Esophagus (tissue), 2 donors: ENCODE results near the gene ATP2A2. TPM values are rescaled to one million over a fixed set of nuclear protein-coding genes. Genes with fewer than 3 reads are reported as not detected.
"Not testable (repeated sequence)": the region's sequence is repeated elsewhere in the genome, so short reads cannot be mapped to it uniquely, and the experiment has no call there.

Experiments used
- H3K27ac ChIP-seq, 2 donors: one replicate each; pipeline ENCODE4 v1.5.1; 2013; ENCODE audit warnings: low read depth in 2 of 2, mild to moderate bottlenecking in 2 of 2, inconsistent platforms in 1 of 2, low read length in 1 of 2, moderate library complexity in 1 of 2
- H3K27me3 ChIP-seq, 2 donors: one replicate each; pipeline ENCODE4 v1.6.1; 2013; ENCODE audit warnings: low read length in 2 of 2, control low read depth in 1 of 2, mild to moderate bottlenecking in 1 of 2; ENCODE audit not compliant: insufficient read depth in 2 of 2, control insufficient read depth in 1 of 2
- H3K36me3 ChIP-seq, 2 donors: one replicate each; pipeline ENCODE4 v1.6.1; 2013; ENCODE audit warnings: low read length in 1 of 2; ENCODE audit not compliant: control insufficient read depth in 2 of 2, insufficient read depth in 2 of 2
- H3K4me1 ChIP-seq, 2 donors: one replicate each; pipeline ENCODE4 v1.6.1; 2013; ENCODE audit warnings: low read length in 1 of 2; ENCODE audit not compliant: control insufficient read depth in 2 of 2, insufficient read depth in 2 of 2
- H3K4me3 ChIP-seq, 2 donors: one replicate each; pipeline ENCODE4 v1.5.1; 2013; ENCODE audit warnings: low read length in 2 of 2, mild to moderate bottlenecking in 2 of 2, low read depth in 1 of 2, moderate library complexity in 1 of 2
- H3K9me3 ChIP-seq, 2 donors: one replicate each; pipeline ENCODE4 v1.6.1; 2013; ENCODE audit warnings: mild to moderate bottlenecking in 2 of 2, low read depth in 1 of 2, low read length in 1 of 2, moderate library complexity in 1 of 2; ENCODE audit not compliant: control insufficient read depth in 2 of 2, insufficient read depth in 1 of 2
- WGBS, 2 donors: extraction: QIAGEN DNeasy Blood & Tissue Kit; methylation state at CpG; one replicate each; pipeline ENCODE4 v1.1.7; 2013; 5-methylcytosine and 5-hydroxymethylcytosine counted together
- polyA plus RNA-seq, 2 donors: library from polyadenylated mRNA; stranded (reverse); fragments of 200-250 nt; gene quantifications; one replicate each; pipeline ENCODE4 v1.2.3, GENCODE V29; 2013
- donor health status: healthy with polysubstance abuse.
- donor health status: Bipolar disorder and iron deficiency.

ATP2A2 gene
- polyA plus RNA-seq, 2 donors, result 40.7 to 102 TPM

DNA sequence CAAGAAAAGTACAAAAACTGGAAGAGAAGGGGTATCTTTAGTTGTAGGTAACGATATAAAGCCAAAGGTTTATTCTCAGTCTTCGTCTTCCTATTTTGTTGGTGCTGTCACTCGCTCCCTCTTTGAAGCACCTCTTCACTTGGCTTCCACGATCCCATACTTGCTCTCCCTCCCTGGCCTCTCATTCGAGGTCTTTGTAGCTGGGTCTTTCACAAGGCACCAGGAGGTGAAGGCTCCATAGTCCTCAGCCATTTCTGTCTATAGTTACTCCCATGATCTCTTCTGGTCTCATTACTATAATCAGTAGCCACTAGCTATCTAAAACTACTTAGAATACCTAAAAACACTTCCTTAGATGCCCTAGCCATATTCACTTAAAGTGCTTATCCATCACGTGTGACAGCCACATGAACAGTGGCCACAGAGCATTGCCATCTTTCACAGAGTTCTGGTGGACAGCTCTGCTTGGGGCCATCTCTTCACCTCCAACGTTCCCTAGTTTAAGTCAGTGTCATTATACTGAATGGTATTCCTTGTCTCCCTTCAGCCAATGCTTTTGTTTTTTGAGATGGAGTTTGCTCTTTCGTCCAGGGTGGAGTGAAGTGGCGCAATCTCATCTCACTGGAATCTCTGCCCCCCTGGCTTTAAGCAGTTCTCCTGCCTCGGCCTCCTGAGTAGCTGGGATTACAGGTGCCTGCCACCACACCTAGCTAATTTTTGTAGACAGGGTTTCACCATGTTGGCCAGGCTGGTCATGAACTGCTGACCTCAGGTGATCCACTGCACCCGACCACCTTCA is 57.1 kb downstream of the ATP2A2 start:
- peaks cover 23 to 46% of the 10 kb centered on the region in 2 donors for H3K36me3 ChIP-seq
- H3K9me3 ChIP-seq, result no peaks in the 10 kb centered on the region
- H3K4me3 ChIP-seq, result no peak overlapping the region
- 88% methylated on average over 11 of the region's 11 CpGs for WGBS, 2 donors
- peak overlapping the region; percentile 76 for H3K27ac ChIP-seq
- peaks cover 0 to 17% of the 10 kb centered on the region in 2 donors for H3K4me1 ChIP-seq
- H3K27me3 ChIP-seq, result no peaks in the 10 kb centered on the region

DNA sequence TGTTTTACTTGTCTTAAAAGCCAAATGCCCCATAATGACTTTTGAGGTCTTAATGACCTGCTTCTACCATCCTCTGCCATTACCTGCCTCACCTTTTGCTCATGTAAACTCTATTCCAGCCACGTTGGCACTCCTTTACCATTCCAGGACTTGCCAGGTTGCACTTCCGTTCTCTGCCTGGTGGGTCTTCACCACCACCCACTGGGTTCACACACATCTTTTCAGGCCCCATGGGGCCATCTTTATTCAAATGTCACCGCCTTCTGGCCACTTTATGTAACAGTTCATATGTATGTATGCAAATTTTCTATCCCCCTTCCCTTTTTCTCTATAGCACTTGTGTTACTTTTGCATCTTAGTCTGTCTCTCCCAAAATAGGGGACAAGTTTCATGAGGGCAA is 57.7 kb downstream of the ATP2A2 start:
- Histone ChIP-seq H3K9me3 (no peaks in the 10 kb centered on the region), H3K4me3 (no peak overlapping the region), H3K4me1 (peaks cover 0 to 17% of the 10 kb centered on the region in 2 donors), H3K27ac (peak overlapping the region; percentile 76), H3K36me3 (peaks cover 27 to 46% of the 10 kb centered on the region in 2 donors), H3K27me3 (no peaks in the 10 kb centered on the region)
- WGBS, 2 donors, result 76 to 81% methylated on average over 3 of the region's 3 CpGs

DNA sequence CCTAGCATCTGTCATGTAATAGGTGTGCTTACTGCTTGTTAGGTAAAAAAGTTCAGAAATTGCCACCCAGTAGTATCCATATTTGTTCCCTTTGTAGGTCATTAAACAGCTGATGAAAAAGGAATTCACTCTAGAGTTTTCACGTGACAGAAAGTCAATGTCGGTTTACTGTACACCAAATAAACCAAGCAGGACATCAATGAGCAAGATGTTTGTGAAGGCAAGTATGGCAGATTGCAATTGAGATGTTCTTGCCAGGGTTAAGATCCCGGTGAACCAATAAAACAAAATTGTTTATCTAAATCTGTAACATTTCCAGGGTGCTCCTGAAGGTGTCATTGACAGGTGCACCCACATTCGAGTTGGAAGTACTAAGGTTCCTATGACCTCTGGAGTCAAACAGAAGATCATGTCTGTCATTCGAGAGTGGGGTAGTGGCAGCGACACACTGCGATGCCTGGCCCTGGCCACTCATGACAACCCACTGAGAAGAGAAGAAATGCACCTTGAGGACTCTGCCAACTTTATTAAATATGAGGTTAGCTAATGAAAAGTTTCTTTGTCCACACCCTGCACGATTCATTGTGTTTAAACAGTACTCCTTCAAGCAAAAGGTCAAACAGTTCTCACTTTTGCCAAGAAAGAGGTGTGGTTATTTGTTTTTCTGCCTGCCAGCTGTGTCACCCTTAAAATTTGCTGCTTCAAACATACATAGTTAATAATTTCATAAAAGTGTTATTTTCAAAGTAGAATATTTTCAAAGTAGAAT is 58.3 kb downstream of the ATP2A2 start:
- WGBS, 2 donors, result 41 to 47% methylated on average over 8 of the region's 8 CpGs
- Histone ChIP-seq H3K9me3 (no peaks in the 10 kb centered on the region), H3K27me3 (no peaks in the 10 kb centered on the region), H3K4me1 (peaks cover 0 to 19% of the 10 kb centered on the region in 2 donors), H3K36me3 (peaks cover 29 to 46% of the 10 kb centered on the region in 2 donors), H3K4me3 (no peak overlapping the region), H3K27ac (peak overlapping the region; percentile 76 to 92)

DNA sequence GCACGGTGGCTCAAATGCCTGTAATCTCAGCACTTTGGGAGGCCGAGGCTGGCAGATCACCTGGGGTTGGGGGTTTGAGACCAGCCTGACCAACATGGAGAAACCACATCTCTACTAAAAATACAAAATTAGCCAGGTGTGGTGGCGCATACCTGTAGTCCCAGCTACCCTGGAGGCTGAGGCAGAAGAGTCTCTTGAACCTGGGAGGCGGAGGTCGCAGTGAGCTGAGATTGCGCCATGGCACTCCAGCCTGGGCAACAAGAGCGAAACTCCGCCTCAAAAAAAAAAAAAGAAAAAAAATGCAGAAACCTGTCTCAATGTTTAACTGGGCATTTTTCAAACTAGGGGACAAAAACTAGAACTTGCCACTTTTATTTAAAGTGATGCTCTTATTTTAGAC is 59.2 kb downstream of the ATP2A2 start:
- 89 to 93% methylated on average over 8 of the region's 8 CpGs for WGBS, 2 donors
- Histone ChIP-seq H3K27ac (peak overlapping the region; percentile 61 to 79), H3K4me1 (peaks cover 0 to 23% of the 10 kb centered on the region in 2 donors), H3K36me3 (peaks cover 23 to 45% of the 10 kb centered on the region in 2 donors)
- H3K4me3 ChIP-seq, H3K9me3 ChIP-seq, H3K27me3 ChIP-seq: not testable (repeated sequence)

DNA sequence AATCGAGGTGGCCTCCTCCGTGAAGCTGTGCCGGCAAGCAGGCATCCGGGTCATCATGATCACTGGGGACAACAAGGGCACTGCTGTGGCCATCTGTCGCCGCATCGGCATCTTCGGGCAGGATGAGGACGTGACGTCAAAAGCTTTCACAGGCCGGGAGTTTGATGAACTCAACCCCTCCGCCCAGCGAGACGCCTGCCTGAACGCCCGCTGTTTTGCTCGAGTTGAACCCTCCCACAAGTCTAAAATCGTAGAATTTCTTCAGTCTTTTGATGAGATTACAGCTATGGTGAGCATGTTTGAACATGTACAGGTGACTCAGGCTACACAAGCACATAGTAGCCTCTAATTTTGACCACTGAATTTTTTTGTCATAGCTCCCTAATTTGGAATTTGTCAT is 59.7 kb downstream of the ATP2A2 start:
- H3K4me3 ChIP-seq, result no peak overlapping the region
- peaks cover 20 to 43% of the 10 kb centered on the region in 2 donors for H3K36me3 ChIP-seq
- H3K9me3 ChIP-seq, result no peaks in the 10 kb centered on the region
- H3K4me1 ChIP-seq, result peaks cover 0 to 24% of the 10 kb centered on the region in 2 donors
- peak overlapping the region; percentile 61 to 79 for H3K27ac ChIP-seq
- H3K27me3 ChIP-seq, result no peaks in the 10 kb centered on the region
- 76 to 81% methylated on average over 18 of the region's 18 CpGs for WGBS, 2 donors

DNA sequence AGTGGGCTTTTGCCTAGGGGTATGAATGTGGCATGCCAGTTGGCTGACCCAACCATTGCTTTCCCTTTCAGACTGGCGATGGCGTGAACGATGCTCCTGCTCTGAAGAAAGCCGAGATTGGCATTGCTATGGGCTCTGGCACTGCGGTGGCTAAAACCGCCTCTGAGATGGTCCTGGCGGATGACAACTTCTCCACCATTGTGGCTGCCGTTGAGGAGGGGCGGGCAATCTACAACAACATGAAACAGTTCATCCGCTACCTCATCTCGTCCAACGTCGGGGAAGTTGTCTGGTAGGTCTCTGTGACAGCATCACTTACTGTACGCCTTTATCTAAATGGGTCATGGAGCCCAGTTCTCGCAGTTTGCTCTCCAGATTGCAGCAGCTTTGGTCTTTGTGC is 61.1 kb downstream of the ATP2A2 start:
- peaks cover 16 to 41% of the 10 kb centered on the region in 2 donors for H3K36me3 ChIP-seq
- WGBS, 2 donors, result 91% methylated on average over 15 of the region's 15 CpGs
- peaks cover 0 to 26% of the 10 kb centered on the region in 2 donors for H3K4me1 ChIP-seq

DNA sequence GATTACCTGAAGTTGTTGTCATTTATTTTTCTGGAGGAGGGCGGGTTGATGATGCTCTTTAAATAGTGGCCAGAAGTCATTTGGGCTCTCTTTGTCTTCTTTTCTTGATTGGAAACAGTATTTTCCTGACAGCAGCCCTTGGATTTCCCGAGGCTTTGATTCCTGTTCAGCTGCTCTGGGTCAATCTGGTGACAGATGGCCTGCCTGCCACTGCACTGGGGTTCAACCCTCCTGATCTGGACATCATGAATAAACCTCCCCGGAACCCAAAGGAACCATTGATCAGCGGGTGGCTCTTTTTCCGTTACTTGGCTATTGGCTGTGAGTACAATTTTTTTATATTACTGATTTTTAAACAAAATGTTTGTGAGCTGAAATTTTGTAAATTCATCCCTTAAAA is 62.1 kb downstream of the ATP2A2 start:
- Histone ChIP-seq H3K27ac (peak overlapping the region; percentile 48 to 87), H3K4me1 (peaks cover 0 to 28% of the 10 kb centered on the region in 2 donors), H3K27me3 (no peaks in the 10 kb centered on the region), H3K36me3 (peaks cover 19 to 44% of the 10 kb centered on the region in 2 donors), H3K4me3 (no peak overlapping the region), H3K9me3 (peaks cover 0 to 3% of the 10 kb centered on the region in 2 donors)
- 82 to 90% methylated on average over 5 of the region's 5 CpGs for whole genome bisulfite sequencing, 2 donors

More for the DNA sequence above, 61.1 kb downstream of the ATP2A2 start:
- Histone ChIP-seq H3K9me3 (peaks cover 0 to 3% of the 10 kb centered on the region in 2 donors), H3K27ac (peak overlapping the region; percentile 50 to 71), H3K4me3 (no peak overlapping the region), H3K27me3 (no peaks in the 10 kb centered on the region)

DNA sequence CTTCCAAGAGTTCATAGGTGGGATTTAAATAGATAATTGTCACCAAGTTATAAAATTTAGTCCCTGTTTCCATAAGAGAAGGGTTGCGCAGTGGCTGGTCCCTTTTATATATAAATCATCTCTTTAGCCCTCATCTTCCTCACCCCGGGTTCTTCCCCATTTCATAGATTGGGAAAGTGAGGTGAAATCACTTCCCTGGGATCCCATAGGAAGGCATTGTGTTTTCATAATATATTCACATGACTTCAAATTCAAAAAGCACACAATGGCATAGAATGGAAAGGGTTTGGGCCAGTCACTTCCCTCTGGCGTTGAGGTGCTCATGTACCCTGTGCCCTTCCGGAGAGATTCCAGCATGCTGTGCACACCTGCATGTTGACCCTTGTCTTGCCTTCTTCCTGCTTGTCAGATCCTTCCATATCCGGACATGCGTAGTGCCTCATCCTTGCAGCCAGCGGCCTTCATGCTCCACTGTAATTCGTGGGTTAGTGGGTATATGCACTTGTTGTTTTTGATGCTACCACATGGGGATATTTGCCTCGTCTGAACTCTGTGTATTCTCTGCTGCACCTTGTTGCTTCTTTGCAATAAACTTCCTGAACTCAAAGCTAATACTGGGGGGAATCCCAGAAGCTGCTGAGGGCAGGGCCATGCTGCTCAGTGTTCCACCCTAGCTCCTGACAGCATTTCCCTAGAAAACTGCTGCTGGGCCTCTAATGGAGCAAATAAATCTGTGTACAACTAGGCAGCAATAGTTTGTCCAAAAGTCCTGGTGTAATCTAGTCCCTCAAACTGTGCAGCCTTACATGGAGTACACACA is 62.9 kb downstream of the ATP2A2 start:
- Histone ChIP-seq H3K9me3 (peaks cover 0 to 3% of the 10 kb centered on the region in 2 donors), H3K27ac (peak overlapping the region; percentile 87 to 94), H3K27me3 (no peaks in the 10 kb centered on the region), H3K4me1 (peaks cover 2 to 29% of the 10 kb centered on the region in 2 donors), H3K36me3 (peaks cover 23 to 47% of the 10 kb centered on the region in 2 donors), H3K4me3 (no peak overlapping the region)
- WGBS, 2 donors, result 79 to 80% methylated on average over 9 of the region's 9 CpGs

DNA sequence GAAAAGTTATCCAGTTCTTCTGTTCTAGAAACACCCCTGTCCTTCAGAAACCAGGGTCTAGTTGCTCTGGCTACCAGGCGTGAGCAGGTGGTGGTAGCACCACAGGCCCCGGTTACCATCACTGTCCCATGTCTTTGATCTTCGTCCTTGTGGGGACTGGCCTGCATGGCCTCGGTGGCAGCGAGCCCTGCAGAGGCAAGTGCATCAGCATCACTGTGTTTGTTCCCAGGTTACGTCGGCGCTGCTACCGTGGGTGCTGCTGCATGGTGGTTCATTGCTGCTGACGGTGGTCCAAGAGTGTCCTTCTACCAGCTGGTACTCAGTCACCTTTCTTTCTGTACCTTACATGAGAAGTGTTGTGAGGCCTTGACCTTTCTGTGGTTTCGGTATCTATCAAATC is 63.6 kb downstream of the ATP2A2 start:
- Histone ChIP-seq H3K9me3 (peaks cover 0 to 3% of the 10 kb centered on the region in 2 donors), H3K36me3 (peaks cover 28 to 53% of the 10 kb centered on the region in 2 donors), H3K27ac (peak overlapping the region; percentile 87 to 94), H3K4me1 (peaks cover 3 to 36% of the 10 kb centered on the region in 2 donors), H3K4me3 (no peak overlapping the region), H3K27me3 (no peaks in the 10 kb centered on the region)
- 91% methylated on average over 11 of the region's 11 CpGs for WGBS, 2 donors
